ENCODE data around the gene GAB2.

DNA sequence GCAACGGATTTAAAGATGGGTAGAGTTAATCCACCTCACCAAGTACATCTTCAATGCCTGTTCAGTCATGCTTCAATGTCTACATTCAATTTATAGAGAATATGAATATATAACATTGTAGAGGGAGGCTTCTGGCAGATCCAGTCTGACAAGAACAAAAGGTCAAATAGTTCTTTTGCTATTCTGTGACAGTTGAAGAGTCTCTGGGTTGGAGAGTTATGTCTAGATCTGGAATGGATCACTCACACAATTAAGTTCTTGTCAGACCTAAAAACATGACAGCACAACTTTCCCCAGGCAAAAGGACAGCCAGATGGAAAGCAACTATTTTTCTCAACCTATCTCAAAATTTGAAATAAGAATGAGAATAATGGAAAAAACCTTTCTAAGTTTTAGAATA, 15.3 kb upstream of the GAB2 start:
- TF ChIP-seq, protein P1, sequence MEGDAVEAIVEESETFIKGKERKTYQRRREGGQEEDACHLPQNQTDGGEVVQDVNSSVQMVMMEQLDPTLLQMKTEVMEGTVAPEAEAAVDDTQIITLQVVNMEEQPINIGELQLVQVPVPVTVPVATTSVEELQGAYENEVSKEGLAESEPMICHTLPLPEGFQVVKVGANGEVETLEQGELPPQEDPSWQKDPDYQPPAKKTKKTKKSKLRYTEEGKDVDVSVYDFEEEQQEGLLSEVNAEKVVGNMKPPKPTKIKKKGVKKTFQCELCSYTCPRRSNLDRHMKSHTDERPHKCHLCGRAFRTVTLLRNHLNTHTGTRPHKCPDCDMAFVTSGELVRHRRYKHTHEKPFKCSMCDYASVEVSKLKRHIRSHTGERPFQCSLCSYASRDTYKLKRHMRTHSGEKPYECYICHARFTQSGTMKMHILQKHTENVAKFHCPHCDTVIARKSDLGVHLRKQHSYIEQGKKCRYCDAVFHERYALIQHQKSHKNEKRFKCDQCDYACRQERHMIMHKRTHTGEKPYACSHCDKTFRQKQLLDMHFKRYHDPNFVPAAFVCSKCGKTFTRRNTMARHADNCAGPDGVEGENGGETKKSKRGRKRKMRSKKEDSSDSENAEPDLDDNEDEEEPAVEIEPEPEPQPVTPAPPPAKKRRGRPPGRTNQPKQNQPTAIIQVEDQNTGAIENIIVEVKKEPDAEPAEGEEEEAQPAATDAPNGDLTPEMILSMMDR (IDR thresholded peaks at IDR 0.05), result no peak
- no peak for TF ChIP-seq POLR2A (IDR thresholded peaks at IDR 0.05)

All from thyroid gland (tissue), 4 donors.